ENCODE data around the gene RASL11B. TPM values are rescaled to one million over a fixed set of nuclear protein-coding genes. Genes with fewer than 3 reads are reported as not detected.

RASL11B gene
- total and polyA plus RNA-seq, 10 of the 15 experiments (the other 5 are each of a cell fraction or from before 2014, with no cell fraction given): 0.06 to 0.45 (median 0.08) TPM; not detected in 5

GRCh38 chr4:52890521-52890791 is 28.3 kb downstream of the RASL11B start:
- no peak overlapping the region for H3K27ac ChIP-seq (ENCODE audit: control insufficient read depth, insufficient read depth)
- H3K9me3 ChIP-seq (replicated peaks; ENCODE audit: control insufficient read depth, insufficient read depth, low read length): no peaks in the 10 kb centered on the region; the same call in 2 of the 3 replicates
- SMC1A ChIA-PET (ENCODE audit: uncharacterized antibody, unreplicated experiment): interaction anchor here (0.6 kb wide), 1 partner anchor 1572 kb away, joined by 3 read pairs; no protein-coding TSS in a partner anchor
- ATAC-seq (no peak), FAIRE-seq (no peak), DNase-seq (ENCODE audit: low read depth, low spot score) (no peak)
- no peaks in the 10 kb centered on the region for H3K4me1 ChIP-seq (ENCODE audit: control insufficient read depth, insufficient read depth, low read length)
- intact Hi-C loops (cut with micrococcal nuclease; ENCODE audit: unreplicated experiment) (no loop called here), in situ Hi-C loops (cut with MboI) (no loop called here)
- RAD21 ChIA-PET (ENCODE audit: unreplicated experiment): no interaction called here
- no TSS peak for BruUV-seq (replicated peaks)
- POLR2A ChIA-PET: no interaction called here
- CTCF ChIA-PET: interaction anchor here (2.4 kb wide), 1 partner anchor 21 kb away, joined by 8 read pairs; no protein-coding TSS in a partner anchor
- H3K4me2 ChIP-seq (ENCODE audit: control insufficient read depth, insufficient read depth): no peak overlapping the region
- H3K79me2 ChIP-seq (ENCODE audit: control insufficient read depth, insufficient read depth, low read length): no peaks in the 10 kb centered on the region
- no peak overlapping the region for H3K4me3 ChIP-seq
- H3K9ac ChIP-seq (ENCODE audit: control insufficient read depth, insufficient read depth, low read length): no peak overlapping the region
- no peaks in the 10 kb centered on the region; a peak in 2 of 4 replicates for H3K36me3 ChIP-seq (ENCODE audit: control insufficient read depth in 2 of 2, insufficient read depth in 2 of 2, low read length in 1 of 2)
- 93% methylated on average over 1 of the region's 1 CpG for WGBS (ENCODE audit: insufficient coverage, insufficient replicate concordance, low lambda C conversion rate, missing lambda C conversion rate)
- no peaks in the 10 kb centered on the region for H3K27me3 ChIP-seq (replicated peaks in 1 of 2; ENCODE audit: control insufficient read depth in 2 of 2, insufficient read depth in 2 of 2, low read length in 1 of 2)
- no peaks in the 10 kb centered on the region for H4K20me1 ChIP-seq (ENCODE audit: control insufficient read depth, insufficient read depth)
- no peak for TF ChIP-seq SREBF1 (IDR thresholded peaks at IDR 0.05; ENCODE audit: low read length)
- no peak for TF ChIP-seq BMI1 (IDR thresholded peaks at IDR 0.05; ENCODE audit: borderline replicate concordance)
- TF ChIP-seq MAX (IDR thresholded peaks at IDR 0.05; ENCODE audit: low read depth, low read length): no peak
- TF ChIP-seq NKRF (conservative IDR thresholded peaks at IDR 0.05): no peak
- no peak overlapping the region for H2AFZ ChIP-seq (ENCODE audit: control insufficient read depth, low read depth, low read length)

GRCh38 chr4:52891743-52892142 is 29.6 kb downstream of the RASL11B start:
- TF ChIP-seq HDAC2 (IDR thresholded peaks at IDR 0.05): no peak
- H3K79me2 ChIP-seq (ENCODE audit: control insufficient read depth, insufficient read depth, low read length): no peaks in the 10 kb centered on the region
- no peak overlapping the region for H3K27ac ChIP-seq (ENCODE audit: control insufficient read depth, insufficient read depth)
- FAIRE-seq: no peak
- SMC1A ChIA-PET (ENCODE audit: uncharacterized antibody, unreplicated experiment): interaction anchor here (1.3 kb wide), 1 partner anchor 17 kb away, joined by 3 read pairs; no protein-coding TSS in a partner anchor
- no peaks in the 10 kb centered on the region; the same call in 2 of the 3 replicates for H3K9me3 ChIP-seq (replicated peaks; ENCODE audit: control insufficient read depth, insufficient read depth, low read length)
- RAD21 ChIA-PET (ENCODE audit: unreplicated experiment): no interaction called here
- ATAC-seq: no peak
- no peaks in the 10 kb centered on the region for H4K20me1 ChIP-seq (ENCODE audit: control insufficient read depth, insufficient read depth)
- no peaks in the 10 kb centered on the region for H3K36me3 ChIP-seq (ENCODE audit: control insufficient read depth in 2 of 2, insufficient read depth in 2 of 2, low read length in 1 of 2)
- H3K27me3 ChIP-seq (replicated peaks in 1 of 2; ENCODE audit: control insufficient read depth in 2 of 2, insufficient read depth in 2 of 2, low read length in 1 of 2): no peaks in the 10 kb centered on the region
- in situ Hi-C loops (cut with MboI): no loop called here
- no TSS peak for BruUV-seq (replicated peaks)
- no peak overlapping the region for H3K4me2 ChIP-seq (ENCODE audit: control insufficient read depth, insufficient read depth)
- no peak overlapping the region for H2AFZ ChIP-seq (ENCODE audit: control insufficient read depth, low read depth, low read length)
- DNase-seq (ENCODE audit: low read depth, low spot score): no peak
- CTCF ChIA-PET: interaction anchor here (2.4 kb wide), 1 partner anchor 20 kb away, joined by 8 read pairs; no protein-coding TSS in a partner anchor
- intact Hi-C loops (cut with micrococcal nuclease; ENCODE audit: unreplicated experiment): no loop called here
- POLR2A ChIA-PET: no interaction called here
- no peaks in the 10 kb centered on the region for H3K4me1 ChIP-seq (ENCODE audit: control insufficient read depth, insufficient read depth, low read length)
- H3K9ac ChIP-seq (ENCODE audit: control insufficient read depth, insufficient read depth, low read length): no peak overlapping the region
- no peak overlapping the region for H3K4me3 ChIP-seq
- 87% methylated on average over 1 of the region's 1 CpG for WGBS (ENCODE audit: insufficient coverage, insufficient replicate concordance, low lambda C conversion rate, missing lambda C conversion rate)
